Right hindlimb (tissue), 1 donor: ENCODE data around the gene SIPA1L3.

Experiments used
- DNase-seq: peaks from one replicate; pipeline ENCODE4 v3.0.0-alpha.2; 2018

Gene SIPA1L3

GRCh38 chr19:37947778-37948177 is 40.8 kb downstream of the SIPA1L3 start:
- DNase-seq, result no peak

- DNase-seq, result no peak
Observed at GRCh38 chr19:37948362-37948761, 41.4 kb downstream of the SIPA1L3 start.

DNA sequence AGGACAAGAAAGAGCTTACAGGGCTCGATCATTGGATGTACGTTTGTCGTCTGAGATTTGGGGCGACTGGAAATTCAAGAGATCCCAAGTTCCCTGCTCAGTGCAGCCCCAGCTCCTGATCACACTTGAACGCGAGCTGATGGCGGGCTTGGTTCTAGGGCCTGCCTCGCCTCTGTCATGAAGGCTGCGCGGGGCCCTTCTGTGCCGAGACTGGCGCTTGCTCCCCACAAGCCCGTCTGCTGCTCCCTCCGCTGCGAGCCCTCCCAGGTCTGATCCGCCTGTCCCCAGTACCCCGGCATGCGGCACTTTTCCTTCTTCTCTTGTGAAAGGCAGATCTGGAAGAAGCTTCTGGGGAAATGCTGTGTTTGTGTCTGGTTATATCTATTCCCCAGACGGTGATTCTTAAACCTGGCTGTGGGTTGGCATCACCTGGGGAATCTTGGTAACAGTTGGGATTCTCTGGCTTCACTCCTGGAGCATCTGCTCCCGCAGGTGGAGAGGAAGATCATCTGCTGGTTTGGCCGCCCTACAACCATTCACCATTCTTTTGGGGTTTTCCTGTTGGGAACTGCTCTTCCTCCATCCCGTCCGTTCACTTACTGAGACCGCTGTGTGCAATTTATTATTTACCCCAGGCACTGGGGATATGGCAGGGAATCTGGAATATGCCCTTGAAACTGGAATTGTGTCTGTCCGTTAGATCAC is 43.6 kb downstream of the SIPA1L3 start:
- DNase-seq, result no peak

- DNase-seq, result no peak
Observed at GRCh38 chr19:37951816-37952210, 44.8 kb downstream of the SIPA1L3 start.

- no peak for DNase-seq
Observed at GRCh38 chr19:37953171-37953917, 46.3 kb downstream of the SIPA1L3 start.

DNA sequence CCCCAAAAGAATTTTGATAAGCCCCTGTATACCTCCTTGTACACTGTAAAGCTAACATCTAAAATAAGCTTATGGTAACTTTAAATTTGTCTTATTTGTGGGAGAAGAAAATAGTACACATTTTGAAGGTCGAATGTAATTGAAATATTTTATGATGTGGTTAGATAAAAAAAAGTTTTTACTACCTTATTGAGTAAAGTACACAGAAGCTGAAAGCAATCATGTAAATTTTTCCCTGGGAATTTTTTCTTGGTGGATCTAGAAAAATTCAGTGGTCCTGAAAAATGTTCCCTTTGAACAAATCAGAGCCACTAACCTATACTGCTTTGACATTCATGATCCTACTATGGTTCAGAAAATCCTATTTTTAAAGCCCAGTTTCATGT is 46.9 kb downstream of the SIPA1L3 start:
- no peak for DNase-seq

DNA sequence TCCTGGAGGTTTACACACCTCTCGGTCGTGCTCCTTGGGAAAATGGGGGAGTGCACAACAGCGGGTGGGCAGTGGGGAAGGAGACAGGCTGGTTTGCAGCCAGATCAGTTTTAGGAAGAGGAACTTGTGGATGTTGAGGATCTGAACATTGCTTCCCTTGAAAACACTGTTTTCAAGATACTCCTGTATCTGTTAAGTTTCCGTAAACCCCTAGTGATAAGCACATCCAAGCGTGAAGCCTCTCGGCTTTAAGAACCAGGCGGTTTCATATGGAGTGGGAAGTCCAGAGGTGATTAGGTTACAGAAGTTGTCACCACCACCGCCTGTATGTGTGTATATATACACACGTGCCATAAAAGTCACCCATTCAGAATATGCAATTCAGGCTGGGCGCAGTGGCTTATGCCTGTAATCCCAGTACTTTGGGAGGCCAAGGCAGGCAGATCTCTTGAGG is 47.4 kb downstream of the SIPA1L3 start:
- no peak for DNase-seq

- no peak for DNase-seq
Observed at GRCh38 chr19:37955986-37956385, 49.0 kb downstream of the SIPA1L3 start.

DNA sequence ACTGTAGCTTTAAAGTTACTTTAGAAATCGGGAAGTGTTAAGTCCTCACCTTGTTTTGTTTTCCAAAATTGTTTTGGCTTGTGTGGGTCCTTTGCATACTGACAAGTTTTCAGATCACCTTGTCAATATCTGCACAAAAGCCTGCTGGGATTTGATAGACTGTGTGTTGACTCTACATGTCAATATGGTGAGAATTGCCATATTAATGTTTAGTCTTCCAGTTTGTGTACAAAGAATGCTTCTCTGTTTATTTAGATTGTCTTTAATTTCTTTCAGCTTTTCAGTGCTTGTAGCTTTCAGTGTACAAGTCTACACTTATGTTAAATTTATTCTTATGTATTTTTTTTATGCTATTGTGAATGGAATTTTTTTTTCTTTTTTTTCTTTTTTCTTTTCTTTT is 50.2 kb downstream of the SIPA1L3 start:
- no peak for DNase-seq

GRCh38 chr19:37959665-37960114 is 52.7 kb downstream of the SIPA1L3 start:
- no peak for DNase-seq

DNA sequence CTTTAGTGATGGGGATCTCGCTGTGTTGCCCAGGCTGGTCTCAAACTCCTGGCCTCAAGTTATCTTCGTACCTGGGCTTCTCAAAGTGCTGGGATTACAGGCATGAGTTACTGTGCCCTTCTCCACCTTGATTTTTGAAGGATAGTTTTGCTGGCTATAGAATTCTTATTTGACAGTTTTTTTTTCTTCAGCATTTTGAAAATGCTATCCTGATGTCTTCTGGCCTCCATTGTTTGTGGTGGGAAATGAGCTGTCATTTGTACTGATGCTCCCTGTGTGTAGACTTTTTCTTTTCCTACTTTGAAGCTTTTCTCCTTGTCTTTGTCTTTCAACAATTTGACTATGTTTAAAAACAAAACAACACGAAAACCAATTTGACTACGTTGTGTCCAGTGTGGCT is 54.2 kb downstream of the SIPA1L3 start:
- no peak for DNase-seq

DNA sequence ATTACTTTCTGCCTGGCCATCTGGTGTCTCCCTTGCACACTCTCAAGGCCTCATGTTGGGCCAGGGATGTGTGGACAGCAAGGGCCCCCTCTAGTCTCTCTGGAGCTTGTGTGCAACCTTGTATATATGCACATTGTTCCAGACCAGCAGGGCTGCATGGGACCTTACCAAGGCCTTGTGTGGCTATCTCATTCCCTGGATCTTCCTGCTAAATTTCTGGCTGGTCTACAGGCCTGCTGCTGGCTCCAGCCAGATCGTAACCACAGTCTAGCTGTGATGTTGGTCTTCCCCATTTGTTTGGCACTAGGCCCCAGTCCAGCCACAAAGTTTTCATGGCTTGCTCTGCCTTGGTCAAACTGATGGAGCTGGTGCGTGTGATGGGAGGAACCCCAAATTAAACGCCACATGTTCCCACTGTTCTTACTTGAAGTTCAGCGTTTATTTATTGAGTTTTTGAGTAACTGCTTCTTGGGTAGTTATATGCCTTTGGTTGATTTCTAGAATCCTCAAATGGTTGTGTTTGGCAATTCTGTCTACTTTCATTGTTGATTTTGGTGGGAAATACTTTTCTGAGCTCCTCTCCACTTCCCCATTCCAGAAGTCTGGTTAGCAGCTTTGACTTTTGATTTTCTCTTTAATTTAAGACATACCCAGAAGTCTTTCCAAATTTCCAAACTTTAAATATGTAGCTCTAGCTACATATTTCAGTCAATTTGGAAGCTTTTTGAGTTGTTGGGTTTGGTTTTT is 56.4 kb downstream of the SIPA1L3 start:
- DNase-seq, result peak; percentile 56

GRCh38 chr19:37964109-37964508 is 57.1 kb downstream of the SIPA1L3 start:
- no peak for DNase-seq

DNA sequence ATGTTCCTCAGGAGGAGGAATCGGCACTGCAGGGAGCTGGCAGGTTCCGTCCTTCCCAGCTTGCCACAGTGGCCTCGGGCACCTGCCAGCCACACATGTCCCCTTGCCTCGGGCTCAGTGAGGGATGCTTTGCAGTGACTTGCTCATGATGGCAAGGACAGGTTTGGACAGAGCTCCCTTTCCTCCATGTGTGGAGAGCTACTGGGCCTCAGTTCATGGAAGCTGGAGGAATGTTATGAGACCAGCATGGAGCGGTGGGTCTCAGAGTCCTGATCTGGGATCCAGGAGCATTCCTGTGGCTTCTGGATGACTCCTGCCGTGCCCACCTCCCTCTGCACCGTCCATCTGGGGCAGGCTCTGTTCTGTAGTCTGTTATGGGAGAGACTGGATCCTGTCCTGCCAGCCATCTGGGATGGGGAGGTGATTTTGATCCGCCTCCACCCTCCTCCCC is 59.2 kb downstream of the SIPA1L3 start:
- no peak for DNase-seq

- DNase-seq, result no peak
Observed at GRCh38 chr19:37966662-37967231, 59.7 kb downstream of the SIPA1L3 start.

DNA sequence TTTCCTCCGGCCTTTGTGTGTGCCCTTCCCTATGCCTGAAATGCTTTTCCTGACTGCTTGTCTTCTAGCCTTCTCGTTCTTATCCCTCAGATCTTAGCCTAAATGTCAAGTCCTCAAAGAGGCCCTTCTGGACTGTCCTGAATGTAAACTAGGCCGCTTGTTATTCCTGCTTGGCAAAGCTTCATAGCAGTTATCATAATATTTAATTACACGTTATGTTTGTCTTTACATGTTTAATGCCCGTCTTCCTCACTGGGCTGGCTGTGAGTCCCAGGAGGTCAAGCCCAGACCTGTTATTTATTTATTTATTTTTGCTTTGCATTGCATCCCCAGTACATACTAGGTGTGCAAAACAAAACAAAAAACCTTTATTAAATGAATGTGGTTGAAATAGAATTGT is 62.7 kb downstream of the SIPA1L3 start:
- no peak for DNase-seq

- no peak for DNase-seq
Observed at GRCh38 chr19:37970699-37971098, 63.7 kb downstream of the SIPA1L3 start.

DNA sequence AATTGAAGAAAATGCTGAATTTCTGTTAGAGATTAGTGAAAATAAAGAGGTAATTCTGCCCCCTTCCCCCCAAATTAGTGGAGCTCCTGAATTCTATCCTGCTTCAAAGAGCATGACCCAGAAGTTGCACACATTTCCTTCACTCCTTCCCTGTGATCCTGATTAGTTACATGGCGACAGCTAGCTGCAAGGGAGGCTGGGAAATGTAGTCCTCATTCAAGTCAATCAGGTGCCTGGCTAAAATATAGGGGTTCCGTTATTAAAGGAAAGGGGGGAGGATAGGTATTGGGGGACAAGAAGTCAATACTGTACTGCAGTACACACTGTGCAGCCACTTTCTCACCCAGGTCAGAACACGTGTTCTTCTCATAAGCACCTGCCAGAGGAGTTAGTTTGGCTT is 65.8 kb downstream of the SIPA1L3 start:
- DNase-seq, result no peak

- DNase-seq, result no peak
Observed at GRCh38 chr19:37973666-37974065, 66.7 kb downstream of the SIPA1L3 start.

- no peak for DNase-seq
Observed at GRCh38 chr19:37975071-37975470, 68.1 kb downstream of the SIPA1L3 start.

- DNase-seq, result no peak
Observed at GRCh38 chr19:37975596-37976515, 68.8 kb downstream of the SIPA1L3 start.

GRCh38 chr19:37977391-37977790 is 70.4 kb downstream of the SIPA1L3 start:
- no peak for DNase-seq
